NOMO-1 treated with dmso at 0.1 percent for 144 hours (cell line): ENCODE data around the gene TAAR9.
"Not testable (repeated sequence)": the region's sequence is repeated elsewhere in the genome, so short reads cannot be mapped to it uniquely, and the experiment has no call there.

Experiments used
- DNase-seq: peaks from one replicate; lab custom pipeline; 2025; ENCODE audit not compliant: unreplicated experiment; lab: John Stamatoyannopoulos, UW

The TAAR9 gene

GRCh38 chr6:132513831-132514545, 24.1 kb upstream of the TAAR9 start:
- peak; percentile 11 for DNase-seq

DNA sequence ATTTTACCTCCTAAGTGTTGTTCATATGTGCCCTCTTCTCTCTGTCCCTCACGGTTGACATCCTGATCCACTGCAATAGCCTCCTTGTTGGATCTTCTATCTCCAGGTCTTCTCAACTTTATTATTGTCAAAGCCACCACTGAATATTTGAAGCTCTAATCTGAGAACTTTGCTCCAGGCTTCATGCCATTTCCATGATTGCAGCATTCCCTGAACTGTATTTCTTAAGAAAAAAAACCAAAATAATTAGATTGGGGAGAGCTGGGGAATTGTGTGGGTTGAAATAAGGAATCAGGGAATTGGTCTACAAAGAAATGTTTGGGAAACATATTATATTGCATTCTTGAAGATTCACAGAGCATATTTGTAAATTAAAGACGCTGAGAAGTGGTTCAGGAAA, 22.7 kb upstream of the TAAR9 start:
- DNase-seq, result no peak

DNA sequence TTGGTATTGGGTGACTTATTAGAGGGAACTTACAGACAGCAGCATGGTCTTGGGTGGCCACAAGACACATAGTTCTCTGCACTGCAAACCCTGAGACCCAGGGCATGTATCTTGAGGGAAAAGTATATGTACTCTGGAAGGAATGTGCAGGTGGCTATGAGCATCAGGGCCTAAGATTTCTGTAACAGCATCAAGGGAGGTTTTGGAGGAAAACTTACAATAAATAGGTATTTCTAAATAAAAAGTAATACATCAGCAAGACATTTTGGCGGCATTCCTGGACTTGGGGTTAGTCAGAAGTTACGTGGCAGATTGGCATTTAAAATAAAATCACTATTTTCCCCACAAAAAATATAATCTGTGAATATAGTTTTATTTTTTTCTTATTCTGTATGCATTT, 17.1 kb upstream of the TAAR9 start:
- DNase-seq, result no peak

DNA sequence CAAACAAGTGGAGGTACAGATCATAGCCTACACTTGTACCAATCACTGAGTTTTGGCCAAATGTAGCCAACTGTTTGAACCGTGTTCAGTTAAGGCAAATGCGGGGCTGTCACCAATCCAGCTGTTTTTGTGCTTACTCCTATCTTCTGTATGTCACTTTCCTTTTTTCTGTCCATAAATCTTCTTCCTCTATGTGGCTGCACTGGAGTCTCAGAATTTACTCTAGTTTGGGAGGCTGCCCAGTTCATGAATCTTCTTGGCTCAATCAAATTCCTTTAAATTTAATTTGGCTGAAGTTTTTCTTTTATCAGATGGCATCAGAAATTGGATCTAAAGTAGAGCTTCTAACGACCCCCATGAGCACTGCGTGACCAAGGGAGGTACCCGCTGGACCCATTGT, 13.4 kb upstream of the TAAR9 start:
- no peak for DNase-seq

DNA sequence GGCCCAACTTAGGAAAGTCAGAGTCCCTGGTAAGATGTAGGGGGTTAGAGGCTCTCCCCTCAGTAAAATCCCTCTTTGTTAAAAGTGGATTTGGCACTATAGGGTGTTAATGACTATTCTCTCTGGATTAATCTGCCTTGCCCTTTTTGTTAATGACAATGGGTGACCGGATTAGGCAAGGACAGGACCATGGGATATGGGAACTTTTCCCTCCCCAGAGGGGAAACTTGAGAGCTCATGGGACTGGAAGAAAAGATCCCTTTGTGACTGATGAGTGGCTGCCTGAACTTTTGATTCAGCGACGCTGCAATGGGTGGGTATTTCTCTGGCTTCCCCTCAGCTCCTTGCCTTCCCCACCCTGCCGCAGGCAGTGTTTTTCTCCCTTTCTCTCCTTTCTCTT, 12.2 kb upstream of the TAAR9 start:
- DNase-seq, result no peak

GRCh38 chr6:132526461-132526860, 11.6 kb upstream of the TAAR9 start:
- DNase-seq, result no peak

GRCh38 chr6:132527791-132528190, 10.3 kb upstream of the TAAR9 start:
- DNase-seq, result no peak

DNA sequence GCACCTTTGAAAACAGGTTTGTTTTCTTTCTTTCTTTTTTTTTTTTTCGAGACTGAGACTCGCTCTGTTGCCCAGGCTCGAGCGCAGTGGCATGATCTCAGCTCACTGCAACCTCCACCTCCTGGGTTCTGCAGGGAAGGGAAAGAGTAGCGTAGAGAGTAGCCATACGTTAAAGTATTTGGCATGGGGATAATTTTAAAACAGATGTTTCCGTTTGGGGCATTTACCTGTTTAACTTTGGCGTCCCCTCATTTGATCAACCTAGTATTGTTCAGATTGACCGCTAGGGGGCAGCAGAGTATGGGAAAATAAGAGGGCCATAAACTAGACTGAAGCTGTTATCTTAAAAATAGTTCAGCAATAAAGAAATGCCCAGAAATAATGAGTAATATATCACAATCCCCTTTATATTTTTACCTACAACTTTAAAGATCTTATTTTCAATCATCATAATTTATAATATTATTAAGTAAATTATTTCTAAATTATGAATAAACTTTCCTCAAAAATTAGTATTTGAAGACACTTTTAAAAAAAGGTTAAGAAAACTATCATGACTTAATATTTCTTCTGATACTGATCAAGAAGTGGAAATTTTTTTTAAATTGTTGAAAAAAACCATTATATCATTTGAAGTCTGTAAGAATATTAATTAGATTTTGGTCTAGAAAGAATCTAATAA, 7.6 kb upstream of the TAAR9 start:
- DNase-seq, result peak; percentile 13

DNA sequence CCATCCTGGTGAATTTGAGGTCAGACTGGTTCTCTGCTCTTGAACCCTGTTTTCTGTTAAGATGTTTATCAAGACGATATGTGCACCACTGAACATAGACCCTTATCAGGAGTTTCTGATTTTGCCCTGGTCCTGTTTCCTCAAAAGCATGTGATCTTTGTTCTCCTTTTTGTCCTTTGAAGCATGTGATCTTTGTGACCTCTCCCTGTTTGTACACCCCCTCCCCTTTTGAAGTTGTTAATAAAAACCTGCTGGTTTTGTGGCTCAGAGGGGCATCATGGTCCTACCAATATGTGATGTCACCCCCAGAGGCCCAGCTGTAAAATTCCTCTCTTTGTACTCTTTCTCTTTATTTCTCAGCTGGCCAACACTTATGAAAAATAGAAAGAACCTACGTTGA, 3.5 kb upstream of the TAAR9 start:
- not testable (repeated sequence) for DNase-seq

GRCh38 chr6:132537145-132537544, 932 bp upstream of the TAAR9 start:
- no peak for DNase-seq

DNA sequence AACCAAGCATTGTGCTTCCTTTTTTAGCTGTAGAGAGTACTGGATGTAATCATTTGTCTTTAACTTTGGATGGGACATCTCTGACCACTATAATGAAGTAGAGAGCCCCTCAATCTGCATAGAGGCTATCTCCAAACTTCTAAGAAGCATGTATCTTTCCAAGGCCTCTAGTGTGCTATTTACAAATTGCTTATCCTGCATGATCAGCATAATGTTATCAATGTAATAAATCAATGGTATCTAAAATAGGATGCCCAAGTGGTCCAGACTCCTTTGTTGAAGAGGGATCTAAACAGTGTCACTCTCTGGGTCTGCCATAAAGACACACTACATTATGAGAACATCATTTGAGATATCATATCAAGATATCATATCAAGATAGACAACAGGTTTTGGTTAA, 6.7 kb downstream of the TAAR9 start:
- no peak for DNase-seq

GRCh38 chr6:132548746-132549463, 10.8 kb downstream of the TAAR9 start:
- no peak for DNase-seq

DNA sequence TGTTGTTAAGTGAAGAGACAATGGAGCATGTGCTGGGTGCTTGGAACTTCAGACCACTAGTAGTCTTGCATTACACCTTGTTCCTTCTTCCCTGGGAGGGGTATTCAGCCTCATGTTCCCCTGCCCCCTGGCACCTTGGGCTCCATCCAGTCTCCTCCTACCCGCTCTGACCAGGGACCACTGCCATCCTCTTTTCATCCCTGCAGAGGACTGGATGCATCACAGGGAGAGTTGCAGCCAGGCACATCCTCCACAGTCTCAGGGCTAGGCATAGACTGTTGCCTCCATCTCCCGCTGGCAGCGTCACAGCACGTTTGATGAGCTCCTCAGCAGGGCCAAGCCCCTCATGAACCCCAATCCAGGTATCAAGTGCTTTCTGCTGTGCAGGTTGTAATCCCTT, 13.1 kb downstream of the TAAR9 start:
- DNase-seq, result no peak

DNA sequence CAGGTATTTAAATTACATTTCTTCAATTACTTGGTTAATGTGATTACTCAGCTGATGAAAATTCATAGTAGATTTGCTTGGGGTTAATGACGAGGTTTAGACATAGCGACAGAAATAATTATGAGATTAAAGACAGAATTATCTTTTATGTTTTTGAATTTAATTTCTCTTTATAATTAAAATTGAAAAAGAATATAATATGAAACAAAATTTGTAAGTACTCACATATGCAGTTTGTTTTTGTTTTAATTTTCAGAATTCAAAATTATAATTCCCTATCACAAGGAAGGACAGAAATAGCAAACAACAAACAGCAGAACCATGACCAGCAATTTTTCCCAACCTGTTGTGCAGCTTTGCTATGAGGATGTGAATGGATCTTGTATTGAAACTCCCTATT, 14.3 kb downstream of the TAAR9 start, which contains the start of gene TAAR8:
TSS of gene TAAR8 (plus strand) at position 301 of the 400 bp plus-strand sequence. CDS start at position 322, 21 bp downstream.
- DNase-seq, result no peak

- not testable (repeated sequence) for DNase-seq
These were observed 22.0 kb downstream of the TAAR9 start for GRCh38 chr6:132560087-132560486.

DNA sequence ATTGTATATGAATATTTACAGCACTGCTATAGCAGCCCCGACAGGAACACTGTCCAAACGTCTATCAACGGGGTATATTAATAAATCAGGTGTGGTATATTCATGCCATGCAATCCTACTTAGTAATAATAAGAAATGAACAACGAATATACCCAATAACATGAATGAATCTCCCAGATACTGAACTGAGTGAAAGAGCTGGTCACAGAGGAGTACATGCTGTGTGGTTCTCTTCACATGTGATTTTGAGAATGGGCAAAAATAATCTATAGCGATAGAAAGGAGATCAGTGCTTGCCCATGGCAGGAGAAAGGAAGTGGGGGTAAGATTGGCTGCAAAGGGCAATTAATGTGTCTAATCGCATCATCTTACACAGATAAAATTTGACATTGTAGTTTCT, 28.3 kb downstream of the TAAR9 start:
- DNase-seq, result no peak

DNA sequence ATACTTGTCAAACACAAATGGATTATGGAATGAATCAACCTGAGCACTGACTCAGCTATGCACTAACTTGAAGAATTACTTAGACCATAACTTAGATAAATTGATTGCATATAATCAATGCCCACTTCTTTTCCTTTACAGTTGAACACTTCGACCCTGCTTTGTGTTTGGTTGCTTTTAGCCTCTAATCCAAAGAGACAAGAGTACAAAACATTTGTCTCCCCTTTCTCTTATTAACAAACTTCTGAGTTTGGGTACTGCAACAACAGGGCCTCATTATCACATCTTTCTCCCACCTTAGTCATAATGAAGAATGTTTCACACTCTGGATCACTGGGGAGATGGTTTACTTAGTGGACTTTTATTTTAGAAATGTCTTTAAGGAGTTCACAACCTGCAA, 29.5 kb downstream of the TAAR9 start:
- DNase-seq, result no peak

GRCh38 chr6:132568611-132569010, 30.5 kb downstream of the TAAR9 start:
- DNase-seq, result no peak

DNA sequence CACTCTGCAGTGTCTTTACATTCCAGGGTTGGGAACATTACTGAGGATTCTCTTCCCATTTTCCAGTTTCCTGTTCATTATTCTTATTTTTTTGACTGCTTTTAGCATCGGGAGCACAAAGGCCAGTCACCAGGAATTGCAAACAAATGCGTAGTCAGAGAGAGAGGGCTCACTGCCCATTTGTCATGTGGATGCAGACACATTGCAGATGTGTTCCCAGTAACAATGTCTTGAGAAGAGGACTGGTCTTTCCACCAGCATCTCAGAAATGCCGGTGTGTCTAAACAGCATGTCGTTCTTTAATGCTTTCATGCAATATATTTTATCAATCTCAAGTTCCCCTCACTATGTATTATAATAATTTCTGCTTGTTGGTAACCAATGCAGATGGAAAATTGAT, 31.1 kb downstream of the TAAR9 start:
- DNase-seq, result no peak

GRCh38 chr6:132570221-132570777, 32.2 kb downstream of the TAAR9 start, which contains the start of gene TAAR6:
TSS of gene TAAR6 (plus strand) at chr6:132570322. CDS start at chr6:132570322, 0 bp downstream.
- DNase-seq, result no peak

DNA sequence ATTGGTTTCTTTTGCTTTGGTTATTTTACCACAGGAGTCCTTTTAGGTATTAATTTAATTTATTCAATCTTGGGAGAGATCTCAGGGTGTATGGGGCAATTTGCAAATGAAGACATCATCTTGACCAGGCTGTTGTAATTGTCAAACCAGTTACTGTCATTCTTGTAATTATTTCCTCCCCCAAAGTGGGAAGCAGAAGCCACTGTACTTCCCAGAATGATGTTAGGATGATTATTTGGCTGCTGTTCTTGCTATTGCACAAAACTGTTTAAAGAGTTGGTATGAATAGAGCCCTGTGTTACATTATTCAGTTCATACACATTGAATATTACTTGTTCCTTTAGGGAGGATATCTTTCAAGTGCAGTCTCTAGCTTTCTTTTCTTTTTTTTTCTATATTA, 33.7 kb downstream of the TAAR9 start:
- peak; percentile 6 for DNase-seq

GRCh38 chr6:132584698-132585097, 46.6 kb downstream of the TAAR9 start:
- no peak for DNase-seq
